Renal cortical epithelial cell (primary cell): Measurements from ENCODE around the gene PKN3. TPM values are rescaled to one million over a fixed set of nuclear protein-coding genes. Genes with fewer than 3 reads are reported as not detected.

Experiments used
- DNase-seq: peaks from one replicate; pipeline ENCODE4 v3.0.0-alpha.2; 2011; ENCODE audit warnings: low read depth
- total RNA-seq: library from RNA; depleted of rRNA; stranded (reverse); fragments of >200 nt; gene quantifications from 2 replicates; pipeline ENCODE4 v1.2.3, GENCODE V29; 2014

Gene PKN3
- total RNA-seq, 1 donor from 2014 or later: 2.8 TPM

- DNase-seq: no peak
These were observed 40.1 kb downstream of the PKN3 start for GRCh38 chr9:128742401-128742800.

DNA sequence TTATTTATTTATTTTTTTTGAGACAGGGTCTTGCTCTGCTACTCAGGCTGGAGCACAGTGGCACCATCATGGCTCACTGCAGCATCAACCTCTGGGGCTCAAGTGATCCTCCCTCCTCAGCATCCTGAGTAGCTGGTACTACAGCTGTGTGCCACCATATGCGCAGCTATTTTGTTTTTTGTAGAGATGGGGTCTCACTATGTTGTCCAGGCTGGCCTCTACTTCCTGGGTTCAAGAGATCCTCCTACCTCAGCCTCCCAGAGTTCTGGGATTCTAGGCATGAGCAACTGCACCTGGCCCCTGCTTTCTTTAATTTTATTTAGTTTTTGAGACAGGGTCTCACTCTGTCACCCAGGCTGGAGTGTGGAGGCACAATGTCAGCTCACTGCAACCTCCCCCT is 41.1 kb downstream of the PKN3 start:
- no peak for DNase-seq

GRCh38 chr9:128747241-128747640 is 44.9 kb downstream of the PKN3 start:
- no peak for DNase-seq

DNA sequence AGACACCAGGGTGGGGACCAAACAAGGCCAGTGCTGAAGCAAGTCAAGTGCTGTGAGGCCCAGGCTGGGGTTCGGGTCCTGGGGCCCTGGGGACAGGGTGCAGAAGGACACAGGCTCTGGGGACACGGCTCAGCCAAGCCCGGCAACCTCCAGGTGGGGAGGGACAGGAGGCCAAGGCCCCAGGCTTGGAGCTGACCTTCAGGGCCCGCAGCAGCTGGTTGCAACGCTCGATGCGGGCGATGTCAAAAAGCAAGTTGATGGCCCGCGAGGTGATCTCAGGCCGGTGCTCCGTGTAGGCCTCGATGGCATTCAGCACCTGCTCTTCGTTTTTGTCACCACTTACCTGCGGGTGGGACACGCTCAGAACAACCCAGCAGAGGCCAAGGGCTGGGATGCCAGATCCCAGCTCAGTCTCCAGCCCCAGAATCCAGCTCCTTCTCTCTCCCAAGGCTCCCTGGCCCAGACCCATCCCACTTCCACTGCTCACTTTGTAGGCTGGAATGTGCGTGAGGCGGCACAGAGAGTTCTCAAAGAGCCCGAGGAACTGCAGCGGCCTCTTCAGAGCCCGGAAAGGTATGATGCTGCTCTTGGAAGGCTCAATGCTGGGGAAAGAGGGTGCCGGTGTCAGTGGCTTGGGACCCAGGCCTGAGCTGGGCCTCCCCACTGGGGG is 48.8 kb downstream of the PKN3 start:
- no peak for DNase-seq

DNA sequence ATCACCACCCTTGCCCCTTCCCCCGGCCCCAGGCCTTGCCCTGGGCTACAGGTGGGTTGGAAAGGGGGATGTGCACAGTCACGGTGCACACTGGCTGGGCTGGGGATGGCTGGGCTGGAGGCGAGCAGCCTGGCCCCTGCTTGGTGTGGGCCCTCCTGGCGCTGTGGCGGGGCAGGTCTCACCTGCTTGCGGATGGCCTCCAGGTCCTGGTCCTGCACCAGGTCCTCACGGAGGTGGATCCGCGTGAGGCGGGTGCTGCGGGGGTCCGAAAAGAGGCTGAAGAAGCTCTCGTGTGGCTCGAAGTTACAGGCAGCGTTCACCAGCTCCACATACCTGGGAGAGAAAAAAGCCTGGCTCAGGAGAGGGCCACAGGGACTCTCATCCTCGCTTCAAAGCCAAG is 51.3 kb downstream of the PKN3 start:
- DNase-seq: no peak

DNA sequence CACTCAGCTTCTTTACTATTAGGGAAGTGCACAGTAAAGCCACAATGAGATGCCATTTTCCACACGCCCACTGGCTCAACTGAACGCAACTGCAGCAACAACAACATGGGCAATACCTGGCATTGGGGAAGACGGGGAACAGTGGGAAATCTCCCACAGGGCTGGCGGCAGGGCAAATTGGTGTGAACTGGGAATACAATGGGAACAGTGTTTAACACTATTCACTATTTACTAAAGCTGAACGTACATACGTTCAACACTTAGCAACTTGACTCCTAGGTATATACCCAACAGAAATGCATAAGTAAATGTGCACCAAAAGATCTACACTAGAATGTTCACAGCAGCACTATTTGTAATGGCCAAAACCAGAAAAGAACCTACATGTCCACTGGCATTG is 55.3 kb downstream of the PKN3 start:
- DNase-seq: no peak

GRCh38 chr9:128762671-128763449 is 60.6 kb downstream of the PKN3 start:
- peak; percentile 46 for DNase-seq

DNA sequence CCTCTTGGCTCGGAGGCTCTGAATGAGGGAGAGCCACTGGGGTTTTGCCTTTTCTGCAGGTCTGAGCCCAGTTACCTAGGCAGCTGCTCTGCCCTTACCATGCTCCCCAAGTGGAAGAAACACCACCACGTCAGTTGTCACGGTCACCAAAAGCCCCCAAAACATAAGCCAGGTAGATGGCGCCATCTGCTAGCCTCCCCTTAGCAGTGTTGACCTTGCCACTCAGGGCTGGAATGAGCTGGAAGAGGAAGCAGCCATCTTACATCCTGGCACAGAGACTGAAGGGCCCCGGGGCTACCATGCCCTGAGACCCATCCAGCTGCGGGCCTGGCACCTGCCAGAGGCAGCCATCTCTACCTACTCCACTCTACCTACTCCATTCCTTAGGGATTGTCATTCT is 62.1 kb downstream of the PKN3 start:
- no peak for DNase-seq

DNA sequence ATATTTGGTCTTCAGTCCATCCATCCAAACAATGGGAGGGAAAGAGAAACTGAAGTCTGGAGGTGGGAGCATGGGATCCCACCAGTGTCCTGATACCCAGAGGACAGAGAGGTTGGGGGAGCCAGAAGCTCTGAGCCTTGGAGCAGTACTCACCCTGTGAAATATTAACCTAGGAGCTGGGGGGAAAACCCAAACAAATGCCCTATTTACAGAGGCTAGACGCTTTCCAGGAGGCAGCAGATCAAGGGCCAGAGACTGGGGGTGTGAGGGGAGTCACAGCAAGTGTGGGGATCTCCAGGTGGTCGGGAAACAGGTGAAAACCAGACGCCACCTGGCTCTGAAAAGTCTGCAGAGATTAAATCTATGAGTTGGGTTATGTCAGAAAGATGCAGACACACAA is 63.2 kb downstream of the PKN3 start:
- DNase-seq: peak; percentile 49

DNA sequence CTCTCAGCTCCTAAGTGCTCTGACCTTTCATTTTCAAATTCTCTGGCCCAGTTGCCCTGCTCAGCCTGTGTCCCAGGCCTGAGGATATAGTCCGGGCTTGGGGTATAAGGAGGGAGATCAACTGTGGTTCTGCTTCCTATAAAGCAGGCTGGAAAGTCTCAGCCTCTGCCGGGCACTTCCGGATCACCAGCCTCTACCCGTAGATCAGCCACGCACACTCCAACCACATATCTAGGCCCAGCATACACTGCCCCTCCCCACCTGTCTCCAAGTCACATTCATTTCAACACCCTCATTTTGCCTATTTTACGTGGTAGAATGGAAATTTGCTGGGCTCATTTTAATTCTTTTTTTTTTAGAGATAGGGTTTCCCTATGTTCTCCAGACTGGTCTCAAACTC is 66.3 kb downstream of the PKN3 start:
- no peak for DNase-seq

Other genes with a start within 250 kb of the PKN3 start
- gene ODF2, start 246.5 kb upstream of the PKN3 start, total RNA-seq: 21.7 and 37.2 TPM in 2 replicates
- 19.1 and 29.2 TPM in 2 replicates for gene GLE1, start 197.8 kb upstream of the PKN3 start, total RNA-seq
- 206 and 420 TPM in 2 replicates for gene SPTAN1, start 149.9 kb upstream of the PKN3 start, total RNA-seq
- gene DYNC2I2, start 45.7 kb upstream of the PKN3 start, total RNA-seq: 46.4 and 59.7 TPM in 2 replicates
- 395 and 577 TPM in 2 replicates for gene SET, start 13.3 kb upstream of the PKN3 start, total RNA-seq
- 46.4 and 58.0 TPM in 2 replicates for gene ZDHHC12, start 21.6 kb downstream of the PKN3 start, total RNA-seq
- 25.0 and 44.2 TPM in 2 replicates for gene ZER1, start 69.4 kb downstream of the PKN3 start, total RNA-seq
- gene TBC1D13, start 84.8 kb downstream of the PKN3 start, total RNA-seq: 9.2 and 22.5 TPM in 2 replicates
- 31.3 and 33.9 TPM in 2 replicates for gene ENDOG, start 116.0 kb downstream of the PKN3 start, total RNA-seq
- gene SPOUT1, start 127.3 kb downstream of the PKN3 start, total RNA-seq: 12.0 and 18.2 TPM in 2 replicates
- gene KYAT1, start 179.4 kb downstream of the PKN3 start, total RNA-seq: 9.9 and 10.5 TPM in 2 replicates
- gene LRRC8A, start 179.6 kb downstream of the PKN3 start, total RNA-seq: 44.4 and 47.4 TPM in 2 replicates
- gene PHYHD1, start 218.5 kb downstream of the PKN3 start, total RNA-seq: 38.4 and 71.2 TPM in 2 replicates
- gene DOLK, start 245.1 kb downstream of the PKN3 start, total RNA-seq: 20.5 and 24.6 TPM in 2 replicates
- 23.3 and 38.3 TPM in 2 replicates for gene NUP188, start 245.2 kb downstream of the PKN3 start, total RNA-seq